HG02938 (cell line): Measurements from ENCODE around the gene PTPRN2.

Source experiments
- ATAC-seq: cut with Tn5 transposase; IDR thresholded peaks from one replicate; pipeline ENCODE4 v1.9.1; 2021; ENCODE audit warnings: mild to moderate bottlenecking, moderate library complexity; ENCODE audit not compliant: unreplicated experiment

PTPRN2 gene

GRCh38 chr7:157690058-157690832 is 897.4 kb downstream of the PTPRN2 start:
- no peak for ATAC-seq

- ATAC-seq, result no peak
These were observed 898.2 kb downstream of the PTPRN2 start for GRCh38 chr7:157689269-157690057.

- no peak for ATAC-seq
These were observed 898.9 kb downstream of the PTPRN2 start for GRCh38 chr7:157688533-157689268.

GRCh38 chr7:157687845-157688532 is 899.6 kb downstream of the PTPRN2 start:
- ATAC-seq, result no peak

GRCh38 chr7:157687158-157687557 is 900.5 kb downstream of the PTPRN2 start:
- ATAC-seq, result no peak

- ATAC-seq, result no peak
These were observed 901.2 kb downstream of the PTPRN2 start for GRCh38 chr7:157686285-157686894.

GRCh38 chr7:157685430-157686284 is 902.0 kb downstream of the PTPRN2 start:
- no peak for ATAC-seq

GRCh38 chr7:157684909-157685429 is 902.7 kb downstream of the PTPRN2 start:
- ATAC-seq, result no peak

GRCh38 chr7:157684157-157684908 is 903.3 kb downstream of the PTPRN2 start:
- ATAC-seq, result no peak

GRCh38 chr7:157683747-157684156 is 903.9 kb downstream of the PTPRN2 start:
- no peak for ATAC-seq

GRCh38 chr7:157682946-157683746 is 904.5 kb downstream of the PTPRN2 start:
- no peak for ATAC-seq

- no peak for ATAC-seq
These were observed 905.3 kb downstream of the PTPRN2 start for GRCh38 chr7:157682064-157682945.

GRCh38 chr7:157679607-157680006 is 908.0 kb downstream of the PTPRN2 start:
- no peak for ATAC-seq

- no peak for ATAC-seq
These were observed 909.1 kb downstream of the PTPRN2 start for GRCh38 chr7:157678501-157678900.

GRCh38 chr7:157676456-157677255 is 911.0 kb downstream of the PTPRN2 start:
- ATAC-seq, result no peak

- ATAC-seq, result no peak
These were observed 911.6 kb downstream of the PTPRN2 start for GRCh38 chr7:157676001-157676400.
